Gastrocnemius medialis (tissue), 4 donors: ENCODE data around the gene FBXL16.

Source experiments
- POLR2A ChIP-seq, 2 donors: fragments of 450-650 bp; IDR thresholded peaks; one replicate each; pipeline ENCODE4 v1.6.1; 2017; ENCODE audit warnings: antibody characterized with exemption in 2 of 2, mild to moderate bottlenecking in 2 of 2, moderate library complexity in 2 of 2
- TF ChIP-seq, protein P1 (sequence below), 5 experiments: fragments of 450-650 bp in 3 of 5; fragments of 200-600 bp in 2 of 5; sonication (generic) in 2 of 5; IDR thresholded peaks in 4 of 5; conservative IDR thresholded peaks in 1 of 5; 1 replicate in 4 of 5; 2 replicates in 1 of 5; pipeline ENCODE4 v1.5.1; 2016 to 2019; ENCODE audit warnings: antibody characterized with exemption in 5 of 5, mild to moderate bottlenecking in 3 of 5, moderate library complexity in 3 of 5

DNA sequence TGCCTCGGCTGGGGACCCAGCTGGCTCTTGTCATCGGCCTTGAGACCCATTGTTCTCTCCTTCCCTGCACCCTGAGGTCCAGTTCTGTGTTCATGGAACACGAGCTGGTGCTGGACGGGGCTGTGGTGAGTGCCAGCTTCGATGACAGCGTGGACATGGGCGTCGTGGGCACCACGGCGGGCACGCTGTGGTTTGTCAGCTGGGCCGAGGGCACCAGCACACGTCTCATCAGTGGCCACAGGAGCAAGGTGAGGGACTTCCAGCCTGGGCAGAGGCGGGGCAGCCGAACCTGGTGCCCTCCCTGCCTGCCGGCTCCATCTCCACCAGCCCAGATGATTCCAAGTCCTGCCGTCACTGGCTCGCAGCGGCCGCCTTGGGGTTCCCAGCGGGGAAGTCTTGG is 43.0 kb downstream of the FBXL16 start:
- TF ChIP-seq POLR2A (IDR thresholded peaks at IDR 0.05) = no peak
- TF ChIP-seq, protein P1, sequence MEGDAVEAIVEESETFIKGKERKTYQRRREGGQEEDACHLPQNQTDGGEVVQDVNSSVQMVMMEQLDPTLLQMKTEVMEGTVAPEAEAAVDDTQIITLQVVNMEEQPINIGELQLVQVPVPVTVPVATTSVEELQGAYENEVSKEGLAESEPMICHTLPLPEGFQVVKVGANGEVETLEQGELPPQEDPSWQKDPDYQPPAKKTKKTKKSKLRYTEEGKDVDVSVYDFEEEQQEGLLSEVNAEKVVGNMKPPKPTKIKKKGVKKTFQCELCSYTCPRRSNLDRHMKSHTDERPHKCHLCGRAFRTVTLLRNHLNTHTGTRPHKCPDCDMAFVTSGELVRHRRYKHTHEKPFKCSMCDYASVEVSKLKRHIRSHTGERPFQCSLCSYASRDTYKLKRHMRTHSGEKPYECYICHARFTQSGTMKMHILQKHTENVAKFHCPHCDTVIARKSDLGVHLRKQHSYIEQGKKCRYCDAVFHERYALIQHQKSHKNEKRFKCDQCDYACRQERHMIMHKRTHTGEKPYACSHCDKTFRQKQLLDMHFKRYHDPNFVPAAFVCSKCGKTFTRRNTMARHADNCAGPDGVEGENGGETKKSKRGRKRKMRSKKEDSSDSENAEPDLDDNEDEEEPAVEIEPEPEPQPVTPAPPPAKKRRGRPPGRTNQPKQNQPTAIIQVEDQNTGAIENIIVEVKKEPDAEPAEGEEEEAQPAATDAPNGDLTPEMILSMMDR (IDR thresholded peaks at IDR 0.05 in 4 of 5, conservative IDR thresholded peaks at IDR 0.05 in 1 of 5) = no peak
